Measurements from ENCODE around the gene AP5Z1. TPM values are rescaled to one million over a fixed set of nuclear protein-coding genes. Genes with fewer than 3 reads are reported as not detected.

AP5Z1 gene
- polyA plus RNA-seq, 2 of the 4 experiments (the other 2 are of a cell fraction): 6.8 to 21.8 TPM

GRCh38 chr7:4762121-4763055 is 13.0 kb upstream of the AP5Z1 start:
- FAIRE-seq (no peak), DNase-seq (ENCODE audit: low read depth in 1 of 2, low spot score in 1 of 2) (no peak), ATAC-seq (no peak)
- 93% methylated on average over 34 of the region's 54 CpGs for WGBS (ENCODE audit: missing lambda C conversion rate)
- CTCF ChIA-PET: interaction anchor here (1.0 to 1.3 kb wide), 3 partner anchors 11 to 130 kb away, joined by 3 to 5 read pairs (median 4); partner anchors contain the start of gene RADIL
- TF ChIP-seq NR3C1 (IDR thresholded peaks at IDR 0.05): no peak
- TF ChIP-seq CEBPB (IDR thresholded peaks at IDR 0.05): no peak
- TF ChIP-seq RNF2 (IDR thresholded peaks at IDR 0.05; ENCODE audit: borderline replicate concordance, low read depth): no peak
- no peak for TF ChIP-seq TFCP2L1 (CRISPR knock-in tag; IDR thresholded peaks at IDR 0.05)
- no peak for TF ChIP-seq FOSL2 (IDR thresholded peaks at IDR 0.05)
- TF ChIP-seq FOSL2 (CRISPR knock-in tag; IDR thresholded peaks at IDR 0.05): no peak
- TF ChIP-seq ZC3H11A (IDR thresholded peaks at IDR 0.05): no peak
- no peak for TF ChIP-seq CBX8 (IDR thresholded peaks at IDR 0.05)
- no peak for TF ChIP-seq HOXB5 (CRISPR knock-in tag; IDR thresholded peaks at IDR 0.05)
- no peak for TF ChIP-seq JUNB (IDR thresholded peaks at IDR 0.05)
- no peak for TF ChIP-seq REST (IDR thresholded peaks at IDR 0.05)
- TF ChIP-seq KDM1A (IDR thresholded peaks at IDR 0.05; ENCODE audit: low read depth): no peak
- TF ChIP-seq RCOR1 (IDR thresholded peaks at IDR 0.05; ENCODE audit: low read depth, low read length): no peak
- TF ChIP-seq GATA3 (IDR thresholded peaks at IDR 0.05; ENCODE audit: borderline replicate concordance): no peak
- H3K4me2 ChIP-seq: no peak overlapping the region
- H3K4me3 ChIP-seq: no peak overlapping the region
- no peaks in the 10 kb centered on the region for H3K4me1 ChIP-seq
- H3K9me3 ChIP-seq: no peaks in the 10 kb centered on the region
- H3K27ac ChIP-seq: no peak overlapping the region
- POLR2A ChIA-PET: interaction anchor here (0.8 kb wide), 1 partner anchor 121 kb away, joined by 3 read pairs; no protein-coding TSS in a partner anchor

GRCh38 chr7:4763091-4763793 is 12.2 kb upstream of the AP5Z1 start:
- no peaks in the 10 kb centered on the region for H3K9me3 ChIP-seq
- ChIA-PET CTCF (interaction anchor here (1.1 to 1.3 kb wide), 3 partner anchors 9 to 131 kb away, joined by 4 to 5 read pairs (median 4); no protein-coding TSS in a partner anchor), POLR2A (no interaction called here)
- H3K4me2 ChIP-seq: no peak overlapping the region
- DNase-seq (ENCODE audit: low read depth in 1 of 2, low spot score in 1 of 2) (no peak), FAIRE-seq (no peak), ATAC-seq (no peak)
- no peak overlapping the region for H3K4me3 ChIP-seq
- H3K27ac ChIP-seq: no peak overlapping the region
- no peaks in the 10 kb centered on the region for H3K4me1 ChIP-seq
- WGBS (ENCODE audit: missing lambda C conversion rate): 96% methylated on average over 32 of the region's 32 CpGs
- no peak for TF ChIP-seq NPAS2 (CRISPR knock-in tag; IDR thresholded peaks at IDR 0.05; ENCODE audit: borderline replicate concordance)
- TF ChIP-seq USF2 (IDR thresholded peaks at IDR 0.05): no peak
- no peak for TF ChIP-seq EHF (CRISPR knock-in tag; IDR thresholded peaks at IDR 0.05)
- TF ChIP-seq HOXB5 (CRISPR knock-in tag; IDR thresholded peaks at IDR 0.05): no peak
- no peak for TF ChIP-seq POLR2AphosphoS2 (conservative IDR thresholded peaks at IDR 0.05; ENCODE audit: low read length)
- no peak for TF ChIP-seq HOXA7 (CRISPR knock-in tag; IDR thresholded peaks at IDR 0.05)
- no peak for TF ChIP-seq EP300 (IDR thresholded peaks at IDR 0.05)
